HL-60 (cell line): ENCODE measurements around the gene LGALS7.
"Not testable (repeated sequence)": the region's sequence is repeated elsewhere in the genome, so short reads cannot be mapped to it uniquely, and the experiment has no call there.

ENCODE experiments used
- CTCF ChIP-seq: IDR thresholded peaks from one replicate; pipeline ENCODE4 v1.5.1; 2011; ENCODE audit warnings: low read length, control low read depth, inconsistent platforms; ENCODE audit not compliant: insufficient read depth
- POLR2AphosphoS5 ChIP-seq: IDR thresholded peaks from 2 replicates; pipeline ENCODE4 v1.6.1; 2012; ENCODE audit warnings: low read depth
- REST ChIP-seq: IDR thresholded peaks from 2 replicates; pipeline ENCODE4 v1.6.1; 2012; ENCODE audit warnings: low read depth; ENCODE audit not compliant: insufficient replicate concordance
- SPI1 ChIP-seq: IDR thresholded peaks from 2 replicates; pipeline ENCODE4 v1.6.1; 2012; ENCODE audit warnings: low read depth, mild to moderate bottlenecking, borderline replicate concordance

- TF ChIP-seq CTCF, SPI1, POLR2AphosphoS5, REST: not testable (repeated sequence)
Observed at GRCh38 chr19:38761884-38762389, 11.4 kb downstream of the LGALS7 start.
